GM12891 (cell line): ENCODE measurements around the gene TMEM25.

Experiments used
- DNase-seq: peaks from one replicate; pipeline ENCODE4 v3.0.0; 2011; ENCODE audit warnings: low spot score; ENCODE audit not compliant: insufficient read length
- FAIRE-seq: peaks from 2 replicates; lab custom pipeline; 2011; peaks lifted over from hg19 to GRCh38; lab: Jason Lieb, UNC
- PAX5 ChIP-seq: IDR thresholded peaks from 2 replicates; pipeline ENCODE4 v1.6.1; 2011; ENCODE audit warnings: low read length, moderate library complexity, mild to moderate bottlenecking; ENCODE audit not compliant: insufficient read depth, severe bottlenecking
- POLR2A ChIP-seq: IDR thresholded peaks from 2 replicates; pipeline ENCODE4 v1.6.1; 2011; ENCODE audit warnings: low read depth, low read length, control low read depth
- POLR2AphosphoS5 ChIP-seq: IDR thresholded peaks from 2 replicates; pipeline ENCODE4 v1.6.1; 2011; ENCODE audit warnings: low read depth, low read length, control low read depth
- POU2F2 ChIP-seq: IDR thresholded peaks from 2 replicates; pipeline ENCODE4 v1.6.1; 2011; ENCODE audit warnings: low read depth, mild to moderate bottlenecking, control low read depth, low read length, moderate library complexity
- SPI1 ChIP-seq: IDR thresholded peaks from 2 replicates; pipeline ENCODE4 v1.6.1; 2011; ENCODE audit warnings: low read depth, low read length, control low read depth
- TAF1 ChIP-seq: IDR thresholded peaks from 2 replicates; pipeline ENCODE4 v1.6.1; 2011; ENCODE audit warnings: low read depth, low read length, control low read depth

Gene TMEM25

GRCh38 chr11:118519549-118519948 is 11.4 kb upstream of the TMEM25 start:
- no peak for DNase-seq
- no peak for TF ChIP-seq PAX5
- TF ChIP-seq TAF1: no peak
- TF ChIP-seq POLR2AphosphoS5: no peak
- no peak for TF ChIP-seq POLR2A
- no peak for TF ChIP-seq SPI1
- TF ChIP-seq POU2F2: no peak
- no peak for FAIRE-seq

DNA sequence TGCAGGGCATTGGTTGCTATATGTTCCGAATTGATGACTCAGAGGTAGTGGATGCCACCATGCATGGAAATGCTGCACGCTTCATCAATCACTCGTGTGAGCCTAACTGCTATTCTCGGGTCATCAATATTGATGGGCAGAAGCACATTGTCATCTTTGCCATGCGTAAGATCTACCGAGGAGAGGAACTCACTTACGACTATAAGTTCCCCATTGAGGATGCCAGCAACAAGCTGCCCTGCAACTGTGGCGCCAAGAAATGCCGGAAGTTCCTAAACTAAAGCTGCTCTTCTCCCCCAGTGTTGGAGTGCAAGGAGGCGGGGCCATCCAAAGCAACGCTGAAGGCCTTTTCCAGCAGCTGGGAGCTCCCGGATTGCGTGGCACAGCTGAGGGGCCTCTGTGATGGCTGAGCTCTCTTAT is 9.1 kb upstream of the TMEM25 start:
- TF ChIP-seq POU2F2: no peak
- no peak for TF ChIP-seq PAX5
- no peak for TF ChIP-seq TAF1
- TF ChIP-seq POLR2A: no peak
- no peak for TF ChIP-seq POLR2AphosphoS5
- no peak for TF ChIP-seq SPI1
- FAIRE-seq (peak; percentile 71), DNase-seq (no peak)

- FAIRE-seq: no peak
- DNase-seq: no peak
- TF ChIP-seq POU2F2 (no peak), POLR2AphosphoS5 (no peak), TAF1 (no peak), PAX5 (no peak), SPI1 (no peak)
These were observed 8.4 kb upstream of the TMEM25 start for GRCh38 chr11:118522571-118523072.

- DNase-seq (no peak), FAIRE-seq (no peak)
- no peak for TF ChIP-seq SPI1
- TF ChIP-seq PAX5: no peak
- no peak for TF ChIP-seq TAF1
- TF ChIP-seq POLR2AphosphoS5: no peak
- TF ChIP-seq POLR2A: no peak
- no peak for TF ChIP-seq POU2F2
These were observed 6.6 kb upstream of the TMEM25 start for GRCh38 chr11:118524356-118524755.

DNA sequence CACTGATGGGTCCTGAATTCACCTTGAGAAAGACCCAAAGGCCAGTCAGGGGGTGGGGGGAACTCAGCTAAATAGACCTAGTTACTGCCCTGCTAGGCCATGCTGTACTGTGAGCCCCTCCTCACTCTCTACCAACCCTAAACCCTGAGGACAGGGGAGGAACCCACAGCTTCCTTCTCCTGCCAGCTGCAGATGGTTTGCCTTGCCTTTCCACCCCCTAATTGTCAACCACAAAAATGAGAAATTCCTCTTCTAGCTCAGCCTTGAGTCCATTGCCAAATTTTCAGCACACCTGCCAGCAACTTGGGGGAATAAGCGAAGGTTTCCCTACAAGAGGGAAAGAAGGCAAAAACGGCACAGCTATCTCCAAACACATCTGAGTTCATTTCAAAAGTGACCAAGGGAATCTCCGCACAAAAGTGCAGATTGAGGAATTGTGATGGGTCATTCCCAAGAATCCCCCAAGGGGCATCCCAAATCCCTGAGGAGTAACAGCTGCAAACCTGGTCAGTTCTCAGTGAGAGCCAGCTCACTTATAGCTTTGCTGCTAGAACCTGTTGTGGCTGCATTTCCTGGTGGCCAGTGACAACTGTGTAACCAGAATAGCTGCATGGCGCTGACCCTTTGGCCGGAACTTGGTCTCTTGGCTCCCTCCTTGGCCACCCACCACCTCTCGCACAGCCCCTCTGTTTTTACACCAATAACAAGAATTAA is 6.1 kb upstream of the TMEM25 start:
- FAIRE-seq: no peak
- DNase-seq: no peak
- TF ChIP-seq POLR2A (no peak), SPI1 (no peak), TAF1 (no peak), POU2F2 (no peak), POLR2AphosphoS5 (no peak), PAX5 (no peak)

DNA sequence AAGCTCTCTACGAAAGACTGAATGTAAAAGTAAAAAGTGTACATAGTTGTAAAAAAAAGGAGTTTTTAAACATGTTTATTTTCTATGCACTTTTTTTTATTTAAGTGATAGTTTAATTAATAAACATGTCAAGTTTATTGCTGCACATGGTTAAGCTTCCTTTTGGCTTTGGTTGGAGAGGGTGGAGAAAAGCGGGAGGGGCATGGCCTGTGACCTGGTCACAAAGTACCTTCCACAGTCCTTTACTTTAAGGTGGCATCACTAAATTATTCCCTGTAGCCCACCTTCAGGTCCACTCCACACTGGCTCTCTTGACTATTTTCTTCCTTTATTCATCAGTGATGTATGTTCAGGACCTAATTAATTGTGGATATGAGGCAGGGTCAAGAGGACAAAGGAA is 4.3 kb upstream of the TMEM25 start:
- no peak for DNase-seq
- FAIRE-seq: no peak

GRCh38 chr11:118527109-118527508 is 3.9 kb upstream of the TMEM25 start, which contains the start of gene TTC36:
Gene TTC36, plus strand, starts transcription at chr11:118527474. Its CDS starts 21 bp downstream, at chr11:118527495.
- FAIRE-seq: no peak
- DNase-seq: no peak
- TF ChIP-seq POU2F2 (no peak), POLR2A (no peak), PAX5 (no peak), TAF1 (no peak)

More for the DNA sequence above, 4.3 kb upstream of the TMEM25 start:
- no peak for TF ChIP-seq SPI1
- no peak for TF ChIP-seq PAX5
- TF ChIP-seq TAF1: no peak
- no peak for TF ChIP-seq POU2F2
- TF ChIP-seq POLR2A: no peak
- no peak for TF ChIP-seq POLR2AphosphoS5

- DNase-seq: no peak
- FAIRE-seq: no peak
- TF ChIP-seq TAF1: no peak
- TF ChIP-seq SPI1: no peak
- TF ChIP-seq POLR2AphosphoS5: no peak
- TF ChIP-seq POLR2A: no peak
- no peak for TF ChIP-seq POU2F2
- no peak for TF ChIP-seq PAX5
These were observed 2.5 kb upstream of the TMEM25 start for GRCh38 chr11:118528511-118528910.

DNA sequence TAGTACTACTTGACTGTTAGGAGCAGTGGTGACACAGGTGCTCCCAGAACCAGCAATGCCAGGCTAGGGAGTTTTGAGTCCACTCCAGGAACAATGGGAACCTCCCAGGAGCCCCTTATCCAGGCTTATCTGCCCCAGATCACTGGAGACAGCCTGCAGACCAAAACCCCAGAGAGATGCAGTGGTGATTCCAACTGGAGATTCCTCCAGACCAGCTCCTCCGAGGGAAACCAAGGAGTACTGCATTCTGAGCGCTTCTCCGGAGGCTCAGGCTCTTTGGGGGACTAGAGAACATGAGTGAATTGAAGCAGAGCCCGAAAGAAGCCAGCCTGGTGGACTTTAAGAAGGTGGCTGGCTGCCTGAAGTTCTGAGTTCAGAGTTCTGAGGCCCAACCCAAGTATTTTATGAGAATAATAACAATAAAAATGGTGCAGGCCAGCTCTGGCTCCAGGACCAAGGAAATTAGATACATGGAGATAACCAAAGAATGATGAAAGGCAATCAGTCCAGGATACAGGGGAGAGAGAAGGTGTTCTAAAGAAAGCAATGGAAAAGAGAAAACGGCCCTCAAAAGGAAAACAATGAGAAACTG is 1.3 kb upstream of the TMEM25 start:
- DNase-seq (no peak), FAIRE-seq (no peak)
- TF ChIP-seq TAF1 (no peak), POLR2AphosphoS5 (no peak)
